Ovary (tissue), 3 donors: ENCODE data around the gene WDR19.
"Not testable (repeated sequence)": the region's sequence is repeated elsewhere in the genome, so short reads cannot be mapped to it uniquely, and the experiment has no call there.

Experiments used
- POLR2A ChIP-seq: fragments of 450-650 bp; IDR thresholded peaks from one replicate; pipeline ENCODE4 v1.6.1; 2017; ENCODE audit warnings: antibody characterized with exemption, mild to moderate bottlenecking, moderate library complexity
- TF ChIP-seq, protein P1 (sequence below), 3 donors: fragments of 450-650 bp in 2 of 3; fragments of 200-600 bp in 1 of 3; IDR thresholded peaks; one replicate each; pipeline versions ENCODE4 v1.5.1 to v1.8.0; 2016 to 2022; ENCODE audit warnings: antibody characterized with exemption in 3 of 3, mild to moderate bottlenecking in 1 of 3
- donor health status: DM: no; HTN: no; CAD: no.

DNA sequence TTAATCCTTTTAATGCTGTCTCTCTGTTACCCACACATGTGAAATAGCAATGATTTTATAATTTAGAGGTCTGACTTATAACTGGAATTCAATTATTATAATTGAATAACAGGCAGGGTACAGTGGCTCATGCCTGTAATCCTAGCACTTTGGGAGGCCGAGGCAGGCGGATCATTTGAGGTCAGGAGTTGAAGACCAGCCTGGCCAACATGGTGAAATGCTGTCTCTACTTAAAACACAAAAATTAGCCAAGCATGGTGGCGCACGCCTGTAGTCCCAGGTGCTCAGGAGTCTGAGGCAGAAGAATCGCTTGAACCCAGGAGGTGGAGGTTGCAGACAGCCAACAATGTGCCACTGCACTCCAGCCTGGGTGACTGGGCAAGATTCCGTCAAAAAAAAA lies 95.3 kb downstream of the WDR19 start:
- TF ChIP-seq, protein P1, sequence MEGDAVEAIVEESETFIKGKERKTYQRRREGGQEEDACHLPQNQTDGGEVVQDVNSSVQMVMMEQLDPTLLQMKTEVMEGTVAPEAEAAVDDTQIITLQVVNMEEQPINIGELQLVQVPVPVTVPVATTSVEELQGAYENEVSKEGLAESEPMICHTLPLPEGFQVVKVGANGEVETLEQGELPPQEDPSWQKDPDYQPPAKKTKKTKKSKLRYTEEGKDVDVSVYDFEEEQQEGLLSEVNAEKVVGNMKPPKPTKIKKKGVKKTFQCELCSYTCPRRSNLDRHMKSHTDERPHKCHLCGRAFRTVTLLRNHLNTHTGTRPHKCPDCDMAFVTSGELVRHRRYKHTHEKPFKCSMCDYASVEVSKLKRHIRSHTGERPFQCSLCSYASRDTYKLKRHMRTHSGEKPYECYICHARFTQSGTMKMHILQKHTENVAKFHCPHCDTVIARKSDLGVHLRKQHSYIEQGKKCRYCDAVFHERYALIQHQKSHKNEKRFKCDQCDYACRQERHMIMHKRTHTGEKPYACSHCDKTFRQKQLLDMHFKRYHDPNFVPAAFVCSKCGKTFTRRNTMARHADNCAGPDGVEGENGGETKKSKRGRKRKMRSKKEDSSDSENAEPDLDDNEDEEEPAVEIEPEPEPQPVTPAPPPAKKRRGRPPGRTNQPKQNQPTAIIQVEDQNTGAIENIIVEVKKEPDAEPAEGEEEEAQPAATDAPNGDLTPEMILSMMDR (IDR thresholded peaks at IDR 0.05): not testable (repeated sequence)
- TF ChIP-seq POLR2A: not testable (repeated sequence)
